Body of pancreas (tissue), 4 donors: ENCODE measurements around the gene ADAMTS17.
"Not testable (repeated sequence)": the region's sequence is repeated elsewhere in the genome, so short reads cannot be mapped to it uniquely, and the experiment has no call there.

ENCODE experiments used
- CTCF ChIP-seq, 7 experiments: fragments of 450-650 bp in 4 of 7; fragments of 200-600 bp in 3 of 7; sonication (generic) in 3 of 7; IDR thresholded peaks; one replicate each; pipeline ENCODE4 v1.5.1; 2016 to 2019; ENCODE audit warnings: antibody characterized with exemption in 7 of 7
- POLR2A ChIP-seq, 3 donors: fragments of 450-650 bp; IDR thresholded peaks; one replicate each; pipeline ENCODE4 v1.6.1; 2016; ENCODE audit warnings: antibody characterized with exemption in 3 of 3, mild to moderate bottlenecking in 2 of 3

GRCh38 chr15:99926532-99926931 lies 415.2 kb downstream of the ADAMTS17 start:
- not testable (repeated sequence) for TF ChIP-seq CTCF, POLR2A (IDR thresholded peaks at IDR 0.05)
